GM10248 (cell line): Measurements from ENCODE around the gene GABRB3.

Source experiments
- CTCF ChIA-PET: fragments of 300-600 bp; sonication (Branson Sonifier 250); formaldehyde crosslinking; extraction: SDS; loops from one replicate; lab custom pipeline; 2021; ENCODE audit warnings: antibody characterized with exemption; lab: Yijun Ruan, JAX
- POLR2A ChIA-PET: fragments of 350-650 bp; sonication (Branson Sonifier 250); formaldehyde crosslinking; extraction: SDS; loops from one replicate; lab custom pipeline; 2020; ENCODE audit warnings: antibody characterized with exemption; lab: Yijun Ruan, JAX
- DNase-seq: peaks from one replicate; pipeline ENCODE4 v3.0.0; 2012; ENCODE audit errors: extremely low spot score
- TF ChIP-seq, protein P1 (sequence below): IDR thresholded peaks from 2 replicates; pipeline ENCODE4 v1.5.1; 2012; ENCODE audit warnings: mild to moderate bottlenecking, low read depth; ENCODE audit errors: extremely low read depth, missing control alignments, control extremely low read depth

GABRB3 gene

DNA sequence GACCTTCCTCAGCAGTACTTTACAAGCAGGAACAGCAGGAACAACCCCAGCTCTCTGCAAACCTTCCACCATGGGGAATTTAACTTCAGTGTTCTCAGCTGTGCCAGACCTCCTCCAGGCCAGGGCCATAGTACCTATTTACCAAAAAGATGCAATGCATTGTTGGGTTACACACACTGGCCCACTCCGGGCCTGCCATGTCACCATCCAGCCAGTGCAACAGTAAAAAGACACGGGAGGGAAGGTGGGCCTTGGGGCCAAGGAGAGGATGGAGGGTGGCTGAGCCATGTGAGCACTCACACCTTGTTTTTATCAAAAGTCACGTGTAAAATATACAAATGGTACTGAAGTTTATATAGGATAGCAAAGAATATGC is 157.0 kb downstream of the GABRB3 start:
- ChIA-PET CTCF (no interaction called here), POLR2A (no interaction called here)
- TF ChIP-seq, protein P1, sequence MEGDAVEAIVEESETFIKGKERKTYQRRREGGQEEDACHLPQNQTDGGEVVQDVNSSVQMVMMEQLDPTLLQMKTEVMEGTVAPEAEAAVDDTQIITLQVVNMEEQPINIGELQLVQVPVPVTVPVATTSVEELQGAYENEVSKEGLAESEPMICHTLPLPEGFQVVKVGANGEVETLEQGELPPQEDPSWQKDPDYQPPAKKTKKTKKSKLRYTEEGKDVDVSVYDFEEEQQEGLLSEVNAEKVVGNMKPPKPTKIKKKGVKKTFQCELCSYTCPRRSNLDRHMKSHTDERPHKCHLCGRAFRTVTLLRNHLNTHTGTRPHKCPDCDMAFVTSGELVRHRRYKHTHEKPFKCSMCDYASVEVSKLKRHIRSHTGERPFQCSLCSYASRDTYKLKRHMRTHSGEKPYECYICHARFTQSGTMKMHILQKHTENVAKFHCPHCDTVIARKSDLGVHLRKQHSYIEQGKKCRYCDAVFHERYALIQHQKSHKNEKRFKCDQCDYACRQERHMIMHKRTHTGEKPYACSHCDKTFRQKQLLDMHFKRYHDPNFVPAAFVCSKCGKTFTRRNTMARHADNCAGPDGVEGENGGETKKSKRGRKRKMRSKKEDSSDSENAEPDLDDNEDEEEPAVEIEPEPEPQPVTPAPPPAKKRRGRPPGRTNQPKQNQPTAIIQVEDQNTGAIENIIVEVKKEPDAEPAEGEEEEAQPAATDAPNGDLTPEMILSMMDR = no peak
- no peak for DNase-seq

DNA sequence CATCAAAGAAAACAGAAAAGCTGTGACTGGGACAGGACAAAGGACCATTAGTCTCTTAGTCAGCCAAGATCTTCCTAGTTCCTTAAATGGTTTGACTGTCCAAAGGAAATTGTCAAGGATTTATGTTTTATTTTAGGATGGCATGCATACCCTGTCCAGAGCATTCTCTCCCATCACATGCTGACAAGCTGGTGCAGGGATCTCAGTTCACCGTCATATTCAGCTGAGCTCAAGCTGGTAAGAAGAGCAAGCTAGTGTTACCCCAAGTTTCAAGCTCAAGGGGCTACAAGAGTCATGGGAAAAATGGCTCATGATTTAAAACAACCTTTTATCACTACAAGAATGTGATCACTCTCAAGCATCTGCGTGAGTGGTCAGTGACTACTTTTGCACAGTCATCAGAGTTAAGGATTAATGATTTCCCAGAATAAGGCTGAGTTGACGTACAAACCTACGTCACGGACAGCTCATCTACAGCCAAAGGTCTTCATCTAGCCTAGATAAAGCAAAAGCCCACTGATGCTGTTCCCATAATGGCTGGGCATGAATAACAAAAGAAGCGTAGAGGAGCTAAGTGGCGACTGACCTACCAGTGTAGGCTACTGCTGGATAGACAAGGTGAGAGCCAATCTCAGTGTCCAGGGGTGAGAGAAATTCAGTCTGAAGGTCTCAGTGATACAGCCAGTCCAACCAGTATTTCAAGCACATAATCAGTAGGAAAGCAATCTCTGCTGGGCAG is 157.5 kb downstream of the GABRB3 start:
- CTCF ChIA-PET = no interaction called here
- POLR2A ChIA-PET = no interaction called here
- TF ChIP-seq, protein P1 = no peak
- no peak for DNase-seq

DNA sequence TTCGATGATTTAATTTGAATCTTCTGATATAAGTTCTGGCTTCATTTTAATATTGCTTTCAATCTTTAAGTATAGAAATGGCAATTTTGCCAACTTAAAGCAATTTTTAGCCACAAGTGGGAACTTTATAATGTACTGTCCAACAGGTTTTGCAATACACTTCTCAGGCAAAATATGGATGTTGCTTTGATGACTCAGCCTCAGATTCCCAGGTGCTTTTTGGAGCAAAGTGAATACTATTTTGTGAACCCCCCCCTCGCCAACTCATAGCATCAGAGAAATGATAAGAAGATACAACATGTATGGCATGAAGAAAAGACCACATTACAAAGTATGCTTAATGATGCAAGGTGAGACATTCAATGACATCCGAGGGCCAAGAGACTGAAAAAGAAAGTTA is 158.1 kb downstream of the GABRB3 start:
- TF ChIP-seq, protein P1 = no peak
- CTCF ChIA-PET = no interaction called here
- DNase-seq = no peak
- POLR2A ChIA-PET = no interaction called here

DNA sequence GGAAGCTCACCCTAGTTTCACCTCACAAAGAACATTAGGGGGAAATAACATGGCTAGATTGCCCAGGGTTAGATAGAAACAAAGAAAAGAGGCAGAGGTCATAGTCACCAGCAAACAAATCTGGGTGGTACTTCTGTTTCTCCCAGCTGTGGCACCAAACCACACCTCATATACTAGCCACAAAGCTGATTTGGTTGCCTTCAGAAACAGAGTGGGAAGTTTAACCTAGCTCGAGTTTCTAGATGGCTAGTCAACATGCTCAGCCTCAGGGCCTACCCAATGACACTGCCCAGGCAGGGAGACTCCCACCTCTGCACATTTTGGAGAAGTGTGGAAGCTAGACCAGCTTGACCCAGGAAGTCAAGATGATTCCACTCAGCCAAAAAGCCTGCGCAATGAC is 174.2 kb downstream of the GABRB3 start:
- TF ChIP-seq, protein P1 = no peak
- ChIA-PET POLR2A (no interaction called here), CTCF (interaction anchor here (1.3 kb wide), 1 partner anchor 10 kb away, joined by 3 read pairs; no protein-coding TSS in a partner anchor)
- no peak for DNase-seq

DNA sequence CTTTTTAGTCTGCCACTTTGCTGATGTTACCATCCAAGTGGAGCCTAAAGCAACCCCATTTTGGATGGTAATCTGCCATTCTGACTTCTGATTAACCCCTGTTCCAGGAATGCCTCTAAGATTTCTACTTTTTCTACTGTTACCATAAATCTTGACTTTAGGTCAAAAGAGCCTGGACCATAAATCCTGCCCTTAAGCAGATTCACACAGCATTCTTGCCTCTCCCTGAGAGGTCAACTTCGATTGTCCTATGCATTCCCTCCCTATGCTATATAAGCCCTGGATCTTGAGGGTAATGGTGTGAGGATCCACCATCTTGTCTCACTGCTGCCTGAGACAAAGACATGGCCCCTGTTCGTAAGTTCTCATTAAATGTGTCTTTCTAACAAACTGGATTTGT is 177.3 kb downstream of the GABRB3 start:
- CTCF ChIA-PET = no interaction called here
- TF ChIP-seq, protein P1 = no peak
- POLR2A ChIA-PET = no interaction called here
- no peak for DNase-seq

DNA sequence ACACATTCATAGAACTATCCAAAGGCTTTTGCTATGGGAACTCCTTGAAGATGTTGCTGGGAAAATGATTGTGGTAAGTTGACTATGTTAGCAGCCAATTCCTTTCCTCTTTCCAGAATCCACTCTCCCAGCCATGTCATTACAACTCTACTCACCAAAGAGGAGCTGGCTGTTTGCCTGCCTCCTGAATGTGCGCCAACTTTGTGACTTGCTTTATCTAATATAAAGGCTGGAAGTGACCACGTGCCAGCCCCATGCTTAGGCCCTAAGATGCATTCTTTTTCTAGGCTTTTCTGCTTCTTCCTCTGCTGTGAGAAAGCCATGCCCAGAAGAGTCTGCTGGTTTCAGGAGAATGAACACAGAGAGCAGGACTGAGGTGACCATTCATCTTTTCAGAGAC is 182.2 kb downstream of the GABRB3 start:
- TF ChIP-seq, protein P1 = no peak
- ChIA-PET POLR2A (no interaction called here), CTCF (no interaction called here)
- DNase-seq = no peak
